GM10248 (cell line): ENCODE data around the gene SRPX2.

Experiments used
- CTCF ChIA-PET: fragments of 300-600 bp; sonication (Branson Sonifier 250); formaldehyde crosslinking; extraction: SDS; loops from one replicate; lab custom pipeline; 2021; ENCODE audit warnings: antibody characterized with exemption; lab: Yijun Ruan, JAX
- POLR2A ChIA-PET: fragments of 350-650 bp; sonication (Branson Sonifier 250); formaldehyde crosslinking; extraction: SDS; loops from one replicate; lab custom pipeline; 2020; ENCODE audit warnings: antibody characterized with exemption; lab: Yijun Ruan, JAX
- DNase-seq: peaks from one replicate; pipeline ENCODE4 v3.0.0; 2012; ENCODE audit errors: extremely low spot score
- TF ChIP-seq, protein P1 (sequence below): IDR thresholded peaks from 2 replicates; pipeline ENCODE4 v1.5.1; 2012; ENCODE audit warnings: mild to moderate bottlenecking, low read depth; ENCODE audit errors: extremely low read depth, missing control alignments, control extremely low read depth

SRPX2 gene

DNA sequence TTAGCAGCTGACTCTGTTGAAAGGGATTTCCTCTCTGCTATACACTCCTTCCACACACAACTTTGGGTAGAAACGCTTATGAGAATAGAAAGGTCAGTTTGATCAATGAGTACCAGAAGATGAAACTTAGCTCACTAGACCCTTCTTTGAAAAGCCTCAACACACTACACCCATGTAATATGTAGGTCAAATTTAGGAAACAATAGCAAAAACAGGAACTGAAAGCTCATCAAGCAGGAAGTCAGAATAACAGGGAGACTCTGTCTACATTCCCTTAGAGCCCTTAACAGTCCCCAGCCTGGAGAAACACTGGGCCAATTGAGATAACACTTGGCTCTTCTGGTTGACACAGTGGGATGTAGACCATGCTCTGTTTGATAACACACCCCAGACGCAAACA, 30.7 kb downstream of the SRPX2 start:
- DNase-seq: no peak
- POLR2A ChIA-PET: no interaction called here
- CTCF ChIA-PET: interaction anchor here (1.1 to 3.0 kb wide), 5 partner anchors 10 to 96 kb away, joined by 3 to 19 read pairs (median 4); no protein-coding TSS in a partner anchor
- TF ChIP-seq, protein P1, sequence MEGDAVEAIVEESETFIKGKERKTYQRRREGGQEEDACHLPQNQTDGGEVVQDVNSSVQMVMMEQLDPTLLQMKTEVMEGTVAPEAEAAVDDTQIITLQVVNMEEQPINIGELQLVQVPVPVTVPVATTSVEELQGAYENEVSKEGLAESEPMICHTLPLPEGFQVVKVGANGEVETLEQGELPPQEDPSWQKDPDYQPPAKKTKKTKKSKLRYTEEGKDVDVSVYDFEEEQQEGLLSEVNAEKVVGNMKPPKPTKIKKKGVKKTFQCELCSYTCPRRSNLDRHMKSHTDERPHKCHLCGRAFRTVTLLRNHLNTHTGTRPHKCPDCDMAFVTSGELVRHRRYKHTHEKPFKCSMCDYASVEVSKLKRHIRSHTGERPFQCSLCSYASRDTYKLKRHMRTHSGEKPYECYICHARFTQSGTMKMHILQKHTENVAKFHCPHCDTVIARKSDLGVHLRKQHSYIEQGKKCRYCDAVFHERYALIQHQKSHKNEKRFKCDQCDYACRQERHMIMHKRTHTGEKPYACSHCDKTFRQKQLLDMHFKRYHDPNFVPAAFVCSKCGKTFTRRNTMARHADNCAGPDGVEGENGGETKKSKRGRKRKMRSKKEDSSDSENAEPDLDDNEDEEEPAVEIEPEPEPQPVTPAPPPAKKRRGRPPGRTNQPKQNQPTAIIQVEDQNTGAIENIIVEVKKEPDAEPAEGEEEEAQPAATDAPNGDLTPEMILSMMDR: no peak

DNA sequence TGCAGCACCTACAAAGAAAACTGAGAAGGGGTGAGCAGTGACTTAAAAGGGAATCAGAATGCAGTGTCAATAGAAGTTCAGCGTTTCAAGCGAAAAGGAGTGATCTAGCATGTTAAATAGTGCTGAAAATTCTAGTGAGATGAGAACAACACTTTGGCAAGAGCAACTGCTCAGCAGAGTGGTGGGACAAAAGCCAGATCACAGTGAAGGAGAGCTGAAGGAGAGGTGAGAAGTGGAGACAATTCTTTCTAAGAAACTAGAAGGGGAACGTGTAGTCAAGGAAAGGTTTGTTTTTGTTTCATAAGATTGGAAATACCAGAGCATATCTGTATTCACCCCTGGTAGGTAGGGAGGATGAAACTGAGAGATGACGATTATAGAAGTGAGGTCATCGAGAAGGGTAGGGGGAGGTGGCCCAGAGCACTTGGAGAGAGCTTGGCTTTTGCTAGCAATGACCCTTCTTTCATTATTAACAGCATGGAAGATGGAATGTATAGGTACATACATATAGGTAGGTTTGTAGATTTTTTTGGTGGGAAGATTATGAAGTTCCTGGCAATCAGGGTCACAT, 33.7 kb downstream of the SRPX2 start:
- ChIA-PET CTCF (interaction anchor here (5.5 kb wide), 1 partner anchor 91 kb away, joined by 25 read pairs; no protein-coding TSS in a partner anchor), POLR2A (no interaction called here)
- no peak for DNase-seq
- TF ChIP-seq, protein P1: no peak

DNA sequence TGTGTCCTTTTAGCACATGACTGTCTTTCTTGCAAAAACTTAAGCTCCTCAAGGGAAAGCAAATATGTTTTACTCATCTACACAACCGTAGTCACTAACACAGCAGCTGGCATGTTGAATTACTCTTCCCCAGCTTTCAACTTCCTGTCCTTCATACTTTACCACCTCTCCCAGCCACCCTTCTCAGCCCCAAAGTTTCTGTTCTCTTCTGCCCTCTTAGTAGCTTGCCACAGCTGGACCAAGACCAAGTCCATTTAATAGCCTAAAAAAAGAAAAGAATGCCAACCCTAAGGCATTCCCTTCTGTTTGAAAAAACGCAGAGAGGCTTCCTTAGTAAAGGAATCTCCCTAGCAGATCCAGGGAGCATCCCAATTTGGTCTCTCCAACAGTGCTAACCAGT, 36.8 kb downstream of the SRPX2 start:
- TF ChIP-seq, protein P1: no peak
- ChIA-PET CTCF (interaction anchor here (1.5 to 5.5 kb wide), 2 partner anchors 10 to 88 kb away, joined by 3 to 25 read pairs; no protein-coding TSS in a partner anchor), POLR2A (no interaction called here)
- no peak for DNase-seq

DNA sequence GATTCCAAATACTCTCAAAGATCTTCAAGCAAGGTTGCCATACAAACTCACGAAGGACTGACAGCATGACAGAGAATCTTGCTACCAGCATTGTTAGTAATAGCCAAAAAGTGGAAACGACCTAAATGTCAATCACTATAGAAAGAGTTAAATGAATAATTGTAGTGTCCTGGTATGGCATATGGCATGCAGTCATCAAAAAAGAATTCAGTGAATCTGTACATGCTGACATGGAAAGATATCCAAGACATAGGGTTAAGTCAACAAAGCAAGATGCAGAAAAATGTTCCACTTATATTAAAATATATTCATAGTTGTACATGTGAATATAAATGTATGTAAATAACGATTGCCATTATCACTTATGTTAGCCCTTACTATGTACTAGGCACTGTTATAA, 37.6 kb downstream of the SRPX2 start:
- CTCF ChIA-PET: interaction anchor here (1.5 to 5.5 kb wide), 2 partner anchors 10 to 87 kb away, joined by 3 to 25 read pairs; no protein-coding TSS in a partner anchor
- no peak for DNase-seq
- TF ChIP-seq, protein P1: no peak
- POLR2A ChIA-PET: no interaction called here

DNA sequence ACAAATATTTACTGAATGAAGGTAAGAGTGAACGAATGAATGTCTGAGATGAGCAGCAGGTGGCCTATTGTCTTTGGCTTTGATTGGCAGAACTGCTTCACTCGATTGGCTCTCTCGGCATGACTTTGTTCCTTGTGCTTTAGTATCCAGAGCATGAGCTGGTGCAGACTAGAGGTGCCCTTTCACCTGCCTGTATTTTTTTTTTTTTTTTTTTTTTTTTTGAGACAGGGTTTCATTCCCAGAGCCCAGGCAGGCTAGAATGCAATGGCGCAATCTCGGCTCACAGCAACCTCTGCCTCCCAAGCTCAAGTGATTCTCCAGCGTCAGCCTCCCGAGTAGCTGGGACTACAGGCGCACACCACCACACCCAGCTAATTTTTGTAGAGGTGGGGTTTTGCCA, 38.9 kb downstream of the SRPX2 start:
- POLR2A ChIA-PET: no interaction called here
- TF ChIP-seq, protein P1: no peak
- CTCF ChIA-PET: interaction anchor here (7.0 kb wide), 1 partner anchor 84 kb away, joined by 104 read pairs; no protein-coding TSS in a partner anchor
- no peak for DNase-seq

DNA sequence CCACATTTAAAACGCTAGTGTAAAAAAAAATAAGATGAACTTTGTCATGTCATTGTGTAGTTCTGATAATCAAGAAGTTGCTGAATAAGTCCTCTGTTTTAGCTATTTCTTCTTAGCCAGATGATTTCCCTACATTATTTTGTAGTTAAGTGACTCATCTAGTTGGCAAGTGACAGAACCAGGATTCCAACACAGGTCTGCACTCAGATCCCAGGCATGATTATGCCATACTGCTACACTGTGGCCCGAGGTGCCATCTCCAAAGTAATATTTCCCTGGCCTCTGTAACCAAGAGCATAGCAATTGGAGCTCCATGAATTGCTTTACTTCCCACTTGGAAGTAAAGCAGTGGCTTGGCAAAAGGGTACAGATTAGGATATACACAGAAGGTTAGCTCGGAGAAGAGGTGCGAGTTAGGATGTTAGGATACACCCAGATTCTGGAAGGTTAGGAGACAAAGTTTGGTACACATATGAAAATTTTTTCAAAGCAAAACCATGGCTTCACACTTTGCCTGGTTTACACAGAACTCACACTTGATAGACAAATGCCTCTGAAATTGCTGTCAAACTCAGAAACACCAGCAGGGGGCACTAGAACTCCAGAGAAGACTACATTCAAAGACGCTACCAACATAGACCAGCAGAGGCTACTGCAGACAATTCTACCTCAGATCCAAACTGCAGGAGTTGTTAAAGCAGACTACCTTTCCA, 41.4 kb downstream of the SRPX2 start:
- POLR2A ChIA-PET: no interaction called here

More for the DNA sequence above, 41.4 kb downstream of the SRPX2 start:
- TF ChIP-seq, protein P1: peak; percentile 50
- CTCF ChIA-PET: interaction anchor here (0.8 to 7.0 kb wide), 10 partner anchors 11 to 96 kb away, joined by 3 to 104 read pairs (median 4); no protein-coding TSS in a partner anchor
- peak; percentile 58 for DNase-seq
